Gastrocnemius medialis (tissue), 4 donors: ENCODE measurements around the gene ACOXL. TPM values are rescaled to one million over a fixed set of nuclear protein-coding genes. Genes with fewer than 3 reads are reported as not detected.

Experiments used
- ATAC-seq, 2 donors: fragments of 150-250 bp; one replicate each; pipeline ENCODE4 v1.9.1; 2016
- DNase-seq, 2 donors: peaks; one replicate each; pipeline ENCODE4 v3.0.0-alpha.2; 2019
- H3K27ac ChIP-seq, 4 donors: fragments of 200-600 bp; sonication (generic); 1 replicate in 1 of 4; 2 replicates in 3 of 4; pipeline ENCODE4 v1.5.1; 2016 to 2018; ENCODE audit warnings: mild to moderate bottlenecking in 2 of 4, moderate library complexity in 1 of 4
- H3K27me3 ChIP-seq, 3 donors: fragments of 200-600 bp; sonication (generic) in 2 of 3; 1 replicate in 1 of 3; 2 replicates in 2 of 3; pipeline versions ENCODE4 v1.5.1 to v1.6.0; 2016 to 2019; ENCODE audit warnings: mild to moderate bottlenecking in 1 of 3, moderate library complexity in 1 of 3
- H3K36me3 ChIP-seq, 2 donors: fragments of 200-600 bp; sonication (generic) in 1 of 2; one replicate each; pipeline ENCODE4 v1.5.1; 2017 to 2018
- H3K4me1 ChIP-seq, 2 donors: fragments of 200-600 bp; sonication (generic) in 1 of 2; one replicate each; pipeline ENCODE4 v1.5.1; 2016 to 2017; ENCODE audit warnings: mild to moderate bottlenecking in 2 of 2
- H3K4me3 ChIP-seq, 4 donors: fragments of 200-600 bp; sonication (generic) in 3 of 4; 1 replicate in 1 of 4; 2 replicates in 3 of 4; pipeline ENCODE4 v1.5.1; 2016 to 2019; ENCODE audit warnings: mild to moderate bottlenecking in 2 of 4
- H3K9me3 ChIP-seq, 3 donors: fragments of 200-600 bp; sonication (generic) in 2 of 3; 1 replicate in 1 of 3; 2 replicates in 2 of 3; pipeline ENCODE4 v1.5.1; 2016 to 2019
- POLR2A ChIP-seq, 2 donors: fragments of 450-650 bp; IDR thresholded peaks; one replicate each; pipeline ENCODE4 v1.6.1; 2017; ENCODE audit warnings: antibody characterized with exemption in 2 of 2, mild to moderate bottlenecking in 2 of 2, moderate library complexity in 2 of 2
- in situ Hi-C, 4 donors: fragments of 200-750 bp; cut with MboI; loops; one replicate each; pipeline versions ENCODE4 v1.15.0 to v1.8.0; 2017; ENCODE audit warnings: low sequenced_read_pairs in 4 of 4
- intact Hi-C: fragments of 100-400 bp; cut with DNase I; formaldehyde crosslinking; loops from one replicate; pipeline ENCODE4 v1.15.1; 2023; ENCODE audit warnings: low total_unique reads
- total RNA-seq, 4 donors: library from RNA; depleted of rRNA; stranded (reverse); fragments of >200 nt; gene quantifications; one replicate each; pipeline versions ENCODE4 v1.1.0 to v1.2.3, GENCODE V29; 2016
- TF ChIP-seq, protein P1 (sequence below), 5 experiments: fragments of 450-650 bp in 3 of 5; fragments of 200-600 bp in 2 of 5; sonication (generic) in 2 of 5; IDR thresholded peaks in 4 of 5; conservative IDR thresholded peaks in 1 of 5; 1 replicate in 4 of 5; 2 replicates in 1 of 5; pipeline ENCODE4 v1.5.1; 2016 to 2019; ENCODE audit warnings: antibody characterized with exemption in 5 of 5, mild to moderate bottlenecking in 3 of 5, moderate library complexity in 3 of 5

ACOXL gene
- total RNA-seq, 4 donors from 2014 or later, result not detected

DNA sequence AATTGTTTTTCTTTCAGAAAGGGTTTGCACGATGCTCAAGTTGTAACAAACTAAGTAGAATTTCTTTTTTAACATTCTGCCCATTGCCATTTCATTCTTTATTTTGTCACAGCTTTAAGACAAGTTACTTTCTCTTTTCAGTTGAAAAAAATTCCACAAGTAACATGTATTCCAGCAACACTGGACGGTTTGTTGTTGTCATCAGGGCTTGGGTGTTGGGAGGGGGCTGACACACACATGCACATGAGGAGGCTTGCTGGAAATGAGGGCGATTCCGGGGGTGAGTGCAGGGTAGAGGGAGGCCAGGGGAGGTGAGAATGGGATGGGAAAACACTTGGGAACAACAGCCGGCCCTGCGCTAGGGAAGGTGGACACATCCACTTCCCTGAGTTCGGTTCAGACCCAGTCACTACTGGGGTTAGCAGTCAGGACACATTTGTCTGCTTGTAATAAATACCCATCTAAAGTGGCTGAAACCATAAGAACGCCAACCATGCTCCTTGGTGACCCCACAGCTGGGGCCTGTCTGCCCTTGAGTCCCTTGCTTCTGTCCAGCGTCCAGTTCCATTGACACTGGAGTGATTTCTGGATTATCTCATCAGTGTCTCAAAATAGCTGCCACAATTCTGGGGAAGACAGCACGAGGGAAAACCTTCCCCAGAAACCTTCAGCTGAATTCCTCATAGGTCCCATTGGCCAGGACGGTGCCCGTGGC, 246.5 kb downstream of the ACOXL start:
- peak; percentile 45 to 58 for ATAC-seq
- Histone ChIP-seq H3K4me1 (peaks cover 0 to 8% of the 10 kb centered on the region in 2 donors), H3K27ac (no peak overlapping the region), H3K4me3 (no peak overlapping the region), H3K27me3 (no peaks in the 10 kb centered on the region), H3K36me3 (no peaks in the 10 kb centered on the region), H3K9me3 (no peaks in the 10 kb centered on the region)
- intact Hi-C loops (no loop called here), in situ Hi-C loops (no loop called here)
- TF ChIP-seq POLR2A (IDR thresholded peaks at IDR 0.05), result no peak
- TF ChIP-seq, protein P1, sequence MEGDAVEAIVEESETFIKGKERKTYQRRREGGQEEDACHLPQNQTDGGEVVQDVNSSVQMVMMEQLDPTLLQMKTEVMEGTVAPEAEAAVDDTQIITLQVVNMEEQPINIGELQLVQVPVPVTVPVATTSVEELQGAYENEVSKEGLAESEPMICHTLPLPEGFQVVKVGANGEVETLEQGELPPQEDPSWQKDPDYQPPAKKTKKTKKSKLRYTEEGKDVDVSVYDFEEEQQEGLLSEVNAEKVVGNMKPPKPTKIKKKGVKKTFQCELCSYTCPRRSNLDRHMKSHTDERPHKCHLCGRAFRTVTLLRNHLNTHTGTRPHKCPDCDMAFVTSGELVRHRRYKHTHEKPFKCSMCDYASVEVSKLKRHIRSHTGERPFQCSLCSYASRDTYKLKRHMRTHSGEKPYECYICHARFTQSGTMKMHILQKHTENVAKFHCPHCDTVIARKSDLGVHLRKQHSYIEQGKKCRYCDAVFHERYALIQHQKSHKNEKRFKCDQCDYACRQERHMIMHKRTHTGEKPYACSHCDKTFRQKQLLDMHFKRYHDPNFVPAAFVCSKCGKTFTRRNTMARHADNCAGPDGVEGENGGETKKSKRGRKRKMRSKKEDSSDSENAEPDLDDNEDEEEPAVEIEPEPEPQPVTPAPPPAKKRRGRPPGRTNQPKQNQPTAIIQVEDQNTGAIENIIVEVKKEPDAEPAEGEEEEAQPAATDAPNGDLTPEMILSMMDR (IDR thresholded peaks at IDR 0.05 in 4 of 5, conservative IDR thresholded peaks at IDR 0.05 in 1 of 5), result no peak
- DNase-seq, result no peak

DNA sequence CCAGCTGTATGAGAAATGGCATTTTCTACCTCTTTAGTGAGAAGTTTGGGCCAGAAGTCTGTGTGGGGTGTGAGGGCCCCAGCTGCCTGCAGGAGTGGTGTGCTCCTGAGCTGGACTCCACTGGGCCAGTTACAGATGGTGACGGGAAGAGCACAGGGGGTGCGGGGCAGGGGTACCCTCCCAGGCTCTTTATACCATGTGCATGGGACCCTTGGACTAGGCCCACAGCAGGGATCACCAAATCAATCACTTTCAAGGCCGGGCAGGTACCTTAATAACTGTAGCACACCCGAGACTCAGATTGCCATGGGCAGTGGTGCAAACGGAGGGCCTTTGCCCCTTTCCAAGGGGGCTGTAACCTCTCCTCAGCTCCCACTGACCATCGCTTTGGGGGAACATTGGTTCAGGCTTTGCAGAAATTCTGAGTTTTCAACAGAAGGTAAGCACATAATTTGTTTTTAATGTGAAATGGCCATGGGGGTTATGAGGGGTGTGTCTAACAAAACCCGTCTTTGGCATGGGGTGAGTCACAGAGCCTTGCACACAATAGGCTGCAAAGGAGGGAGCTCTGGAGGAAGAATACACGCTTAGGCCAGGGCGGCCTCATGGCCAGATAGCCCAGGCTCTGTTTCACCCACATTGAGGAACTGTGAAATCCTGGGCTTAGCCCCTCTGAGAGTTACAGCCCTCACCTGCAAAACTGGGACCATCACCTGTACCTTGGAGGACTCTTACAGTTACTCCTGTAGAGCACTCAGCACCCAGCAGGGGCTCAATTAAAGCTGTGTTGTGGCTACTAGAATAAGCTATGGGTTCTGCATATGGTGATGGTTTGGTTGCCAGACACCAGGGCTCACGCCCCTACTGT, 247.3 kb downstream of the ACOXL start:
- in situ Hi-C loops, result no loop called here
- DNase-seq (no peak), ATAC-seq (no peak)
- Histone ChIP-seq H3K27ac (no peak overlapping the region), H3K4me3 (no peak overlapping the region), H3K9me3 (no peaks in the 10 kb centered on the region), H3K4me1 (peaks cover 0 to 8% of the 10 kb centered on the region in 2 donors), H3K27me3 (no peaks in the 10 kb centered on the region), H3K36me3 (no peaks in the 10 kb centered on the region)
- TF ChIP-seq POLR2A (IDR thresholded peaks at IDR 0.05), result no peak
- TF ChIP-seq, protein P1 (IDR thresholded peaks at IDR 0.05 in 4 of 5, conservative IDR thresholded peaks at IDR 0.05 in 1 of 5), result no peak
- intact Hi-C loops, result no loop called here

DNA sequence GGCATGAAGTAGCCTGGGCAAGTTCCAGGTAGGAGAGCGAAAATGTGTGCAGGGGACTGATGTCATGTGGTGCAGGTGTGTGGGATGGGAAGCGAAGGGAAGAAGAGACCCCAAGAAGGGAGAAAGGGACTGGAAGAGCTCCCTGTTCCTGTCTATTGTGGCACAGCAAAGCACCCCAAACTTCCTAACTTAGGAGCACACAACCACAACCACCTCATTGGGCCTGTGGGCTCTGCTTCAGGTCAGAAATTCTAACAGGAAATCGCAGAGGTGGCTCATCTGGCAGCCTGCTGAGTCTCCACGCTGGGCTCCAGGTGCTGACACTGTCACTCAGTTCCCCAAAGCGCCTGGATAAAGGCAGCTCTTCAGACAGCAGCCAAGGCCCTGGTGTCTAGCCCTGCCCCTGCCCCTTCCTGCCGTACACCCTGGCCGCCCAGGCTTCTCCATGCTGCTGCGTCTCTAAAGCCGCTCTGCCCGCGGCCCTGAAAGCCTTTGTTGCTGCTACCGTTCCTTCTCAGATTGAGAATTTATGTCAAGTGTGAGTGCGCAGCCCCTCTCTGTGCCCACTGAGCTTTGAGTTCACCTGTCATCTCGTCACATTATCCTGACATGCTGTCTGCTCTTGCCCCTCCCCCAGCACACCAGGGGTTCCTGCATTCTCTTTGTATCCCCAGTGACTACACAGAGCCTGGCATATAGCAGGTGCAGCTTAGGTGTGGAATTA, 248.1 kb downstream of the ACOXL start:
- Histone ChIP-seq H3K27ac (no peak overlapping the region), H3K27me3 (no peaks in the 10 kb centered on the region), H3K4me1 (peaks cover 0 to 8% of the 10 kb centered on the region in 2 donors), H3K9me3 (no peaks in the 10 kb centered on the region), H3K36me3 (no peaks in the 10 kb centered on the region), H3K4me3 (no peak overlapping the region)
- no peak for TF ChIP-seq POLR2A (IDR thresholded peaks at IDR 0.05)
- TF ChIP-seq, protein P1 (IDR thresholded peaks at IDR 0.05 in 4 of 5, conservative IDR thresholded peaks at IDR 0.05 in 1 of 5), result no peak
- intact Hi-C loops, result no loop called here
- no peak for ATAC-seq
- in situ Hi-C loops, result no loop called here
- no peak for DNase-seq

DNA sequence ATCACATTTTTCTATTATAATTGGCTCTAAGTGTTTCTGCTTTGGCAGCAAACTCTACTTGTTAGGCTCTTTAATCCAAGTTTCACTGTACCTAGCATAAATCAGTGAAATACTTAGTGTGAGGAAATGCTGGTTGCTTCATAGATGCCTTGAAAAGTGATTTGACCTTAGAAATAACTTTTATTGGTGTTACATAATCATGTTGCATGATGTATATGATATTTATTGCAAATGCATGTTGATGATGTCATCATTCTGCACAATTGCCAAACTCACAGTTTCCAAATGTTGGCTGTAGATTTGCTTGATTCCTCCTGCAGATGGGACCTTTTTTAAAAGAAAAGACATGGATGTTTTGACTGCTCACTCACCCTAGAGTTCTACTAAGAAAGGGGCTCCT, 250.8 kb downstream of the ACOXL start:
- H3K27me3 ChIP-seq, result no peaks in the 10 kb centered on the region
- in situ Hi-C loops, result no loop called here
- DNase-seq, result no peak
- H3K9me3 ChIP-seq, result no peaks in the 10 kb centered on the region
- H3K36me3 ChIP-seq, result no peaks in the 10 kb centered on the region
- intact Hi-C loops, result no loop called here
- ATAC-seq, result no peak
- no peak overlapping the region for H3K27ac ChIP-seq
- H3K4me3 ChIP-seq, result no peak overlapping the region
- peaks cover 0 to 8% of the 10 kb centered on the region in 2 donors for H3K4me1 ChIP-seq
- TF ChIP-seq POLR2A (IDR thresholded peaks at IDR 0.05), result no peak
- TF ChIP-seq, protein P1 (IDR thresholded peaks at IDR 0.05 in 4 of 5, conservative IDR thresholded peaks at IDR 0.05 in 1 of 5), result no peak
